Activated T-cell treated with anti-CD3 and anti-CD28 coated beads for 48 hours (primary cell): ENCODE data around the gene RIMKLA.

Experiments used
- DNase-seq: peaks from one replicate; pipeline ENCODE4 v3.0.0-alpha.2; 2020; ENCODE audit warnings: low read depth

The RIMKLA gene, protein sequence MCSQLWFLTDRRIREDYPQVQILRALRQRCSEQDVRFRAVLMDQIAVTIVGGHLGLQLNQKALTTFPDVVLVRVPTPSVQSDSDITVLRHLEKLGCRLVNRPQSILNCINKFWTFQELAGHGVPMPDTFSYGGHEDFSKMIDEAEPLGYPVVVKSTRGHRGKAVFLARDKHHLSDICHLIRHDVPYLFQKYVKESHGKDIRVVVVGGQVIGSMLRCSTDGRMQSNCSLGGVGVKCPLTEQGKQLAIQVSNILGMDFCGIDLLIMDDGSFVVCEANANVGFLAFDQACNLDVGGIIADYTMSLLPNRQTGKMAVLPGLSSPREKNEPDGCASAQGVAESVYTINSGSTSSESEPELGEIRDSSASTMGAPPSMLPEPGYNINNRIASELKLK

GRCh38 chr1:42380586-42381279, at the start of gene RIMKLA:
Gene RIMKLA (plus strand): TSS chr1:42380792. CDS start chr1:42380935, 143 bp downstream.
- DNase-seq = peak; percentile 56

DNA sequence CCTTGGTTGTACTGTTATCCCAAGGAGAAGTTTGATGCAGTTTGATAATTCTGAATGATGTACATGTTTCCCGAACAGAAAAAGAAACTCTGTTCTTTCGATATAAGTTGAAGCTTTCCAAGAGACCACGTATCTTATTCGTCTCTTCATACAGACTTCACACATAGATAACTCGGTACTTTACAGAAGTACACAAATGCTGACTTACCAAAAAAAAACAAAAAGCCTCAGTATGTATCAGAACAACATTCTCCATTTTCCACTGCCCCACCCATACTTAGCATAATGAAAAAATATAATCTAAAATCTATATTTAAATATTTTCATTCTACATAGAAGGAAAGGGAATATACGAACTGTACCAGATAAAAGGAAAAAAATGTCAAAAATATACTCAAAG, 47.7 kb upstream of the RIMKLA start:
- DNase-seq = no peak

DNA sequence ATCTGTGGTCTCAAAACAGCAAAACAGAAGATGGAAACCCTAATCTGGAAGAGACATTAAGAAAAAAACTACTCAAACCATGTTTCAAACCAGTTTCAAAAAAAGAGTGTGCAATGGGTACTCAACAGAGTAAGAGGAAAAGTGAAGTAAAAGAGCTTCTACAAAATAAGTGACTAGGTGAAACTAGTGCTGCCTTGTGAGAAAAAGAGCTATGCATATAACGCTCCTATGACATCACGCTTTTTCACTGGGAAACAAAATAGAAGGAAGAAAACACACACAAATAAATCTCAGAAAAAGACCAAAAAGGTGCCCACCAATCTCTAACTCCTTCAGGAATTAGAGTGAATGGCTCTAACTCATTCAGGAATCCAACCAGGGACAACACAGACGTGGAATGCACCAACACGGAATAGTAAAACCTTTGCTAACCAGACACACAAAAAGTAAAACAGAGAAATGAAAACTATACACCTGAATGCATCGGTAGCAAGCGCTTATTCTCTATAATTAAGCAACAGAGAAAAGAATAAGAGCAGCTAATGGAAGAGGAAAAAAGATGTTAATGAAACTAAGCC, 46.8 kb upstream of the RIMKLA start:
- DNase-seq = no peak

DNA sequence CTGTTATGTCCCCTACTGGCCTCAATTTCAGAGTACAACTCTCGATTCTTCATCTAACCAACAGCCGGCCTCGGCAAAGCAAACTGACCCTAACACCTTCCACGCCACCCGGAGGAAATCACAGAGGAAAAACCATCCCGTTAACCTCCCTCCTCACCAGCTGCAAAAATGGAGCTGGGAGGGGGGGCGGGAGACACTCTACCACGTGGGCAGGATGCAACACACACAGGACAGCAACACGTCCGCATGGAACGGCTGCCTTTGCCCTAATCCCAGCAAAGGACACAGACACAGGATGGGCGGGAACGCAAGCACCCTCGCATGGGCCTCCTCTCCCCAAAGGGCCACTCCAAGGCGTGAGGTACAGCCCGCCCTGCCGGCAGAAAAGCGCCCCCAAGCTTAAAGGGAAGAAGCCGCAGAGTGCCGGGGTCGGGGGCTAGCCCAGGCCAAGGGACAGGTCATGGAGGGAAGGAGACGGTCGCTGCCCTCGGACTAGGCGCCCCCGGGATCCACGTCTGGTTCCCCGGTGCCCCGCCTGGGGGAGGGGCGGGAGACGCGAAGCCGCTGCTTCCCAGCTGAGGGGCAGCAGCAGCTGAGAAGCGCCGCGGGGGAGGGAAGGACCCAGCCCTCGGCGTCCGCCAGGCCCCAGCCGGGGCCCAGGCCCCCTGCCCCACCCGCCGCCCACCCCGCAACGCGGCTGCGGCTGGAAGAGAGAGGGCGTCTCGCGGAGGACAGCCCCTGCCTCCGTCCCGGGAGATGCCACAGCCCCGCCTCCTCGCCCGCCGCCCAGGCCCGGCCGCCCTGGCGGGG, 46.1 kb upstream of the RIMKLA start:
- DNase-seq = peak; percentile 25

DNA sequence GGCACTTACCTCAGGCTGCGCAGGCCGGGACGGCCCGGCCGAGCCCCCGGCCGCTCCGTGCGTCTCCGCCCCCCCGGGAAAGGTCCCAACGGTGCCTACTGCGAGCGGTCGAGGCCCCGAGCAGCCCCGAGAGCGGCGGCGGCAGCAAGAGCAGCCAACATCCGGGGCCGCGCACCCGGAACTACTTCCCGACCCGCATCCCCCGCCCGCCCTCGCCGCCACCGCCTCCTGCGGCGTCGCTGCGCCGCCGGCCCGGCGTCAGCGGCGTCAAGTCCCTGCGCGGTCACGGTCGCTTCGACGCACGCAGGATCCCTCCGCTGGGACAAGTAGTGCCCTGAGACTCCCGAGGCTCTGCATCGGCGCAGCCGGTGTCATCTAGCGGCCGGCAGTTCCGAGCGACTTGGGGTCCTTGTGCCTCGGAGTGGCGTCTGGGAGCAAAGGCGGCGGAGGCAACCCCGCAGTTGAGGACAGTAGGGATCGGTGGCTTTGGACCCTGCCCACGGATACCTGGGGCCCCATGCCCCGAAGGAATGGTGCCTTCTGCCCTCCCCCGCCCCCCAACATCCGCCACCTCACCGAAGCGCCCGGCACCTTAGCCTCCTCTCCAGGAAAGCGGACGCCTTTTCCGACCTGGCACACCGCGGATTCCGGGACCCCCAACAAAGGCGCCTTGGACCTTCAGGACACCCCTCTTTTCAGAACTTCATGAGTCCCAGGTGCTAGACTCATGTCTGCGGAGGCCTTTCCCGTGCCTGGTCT, 45.4 kb upstream of the RIMKLA start, which contains the start of gene FOXJ3:
TSS of gene FOXJ3 (minus strand) at position 186 of the 759 bp plus-strand sequence. CDS start 24,142 bp downstream, outside the sequence.
- DNase-seq = peak; percentile 93

DNA sequence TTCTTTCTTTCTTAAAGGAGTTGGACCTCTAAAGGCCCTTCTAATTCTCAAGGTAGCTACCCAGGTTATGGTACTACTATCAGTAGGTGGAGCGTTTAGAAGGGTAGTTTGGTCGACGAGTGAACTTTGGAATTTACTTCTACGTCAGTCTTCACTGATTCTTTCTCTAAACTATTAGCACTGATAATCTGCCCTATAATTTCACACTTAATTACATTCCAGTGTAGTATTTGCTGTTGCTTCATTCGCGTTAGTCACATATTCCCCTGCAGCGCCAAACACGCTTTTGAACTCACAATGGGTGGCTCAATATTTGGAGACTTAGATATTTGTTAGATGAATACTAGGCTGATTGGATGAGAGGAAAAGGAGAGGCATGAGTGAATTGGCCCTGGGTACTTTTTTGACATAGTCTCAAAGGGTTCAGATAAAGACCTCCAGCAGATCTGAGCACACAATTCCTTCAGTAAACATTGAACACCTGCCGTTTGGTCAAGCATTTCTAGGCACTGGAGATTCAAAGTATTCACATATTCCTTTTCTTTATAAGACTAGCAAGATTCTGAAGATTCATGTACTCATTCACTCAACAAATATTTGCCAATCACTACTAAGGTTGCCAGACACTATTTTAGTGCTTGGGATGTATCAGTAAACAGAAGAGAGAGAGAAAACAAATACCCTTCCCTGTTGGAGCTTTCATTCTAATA, 44.6 kb upstream of the RIMKLA start:
- no peak for DNase-seq

DNA sequence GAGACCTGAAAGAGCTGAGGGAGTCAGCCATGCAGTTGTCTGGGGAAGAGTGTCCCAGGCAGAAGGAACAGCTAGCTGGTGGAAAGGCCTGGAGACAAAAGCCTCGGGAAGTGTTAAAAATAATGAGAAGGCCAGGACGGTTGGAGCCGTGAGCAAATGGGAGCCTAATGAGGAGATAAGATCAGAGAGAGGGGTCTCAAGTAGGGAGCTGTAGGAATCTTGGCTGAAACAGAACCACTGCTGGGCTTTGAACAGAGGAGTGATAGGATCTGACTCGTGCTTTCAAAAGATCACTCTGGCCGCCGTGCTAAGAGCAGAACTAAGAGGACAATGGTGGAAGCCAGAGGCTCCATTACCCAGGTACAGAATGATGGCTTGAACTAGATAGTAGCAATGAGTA, 43.6 kb upstream of the RIMKLA start:
- DNase-seq = no peak

DNA sequence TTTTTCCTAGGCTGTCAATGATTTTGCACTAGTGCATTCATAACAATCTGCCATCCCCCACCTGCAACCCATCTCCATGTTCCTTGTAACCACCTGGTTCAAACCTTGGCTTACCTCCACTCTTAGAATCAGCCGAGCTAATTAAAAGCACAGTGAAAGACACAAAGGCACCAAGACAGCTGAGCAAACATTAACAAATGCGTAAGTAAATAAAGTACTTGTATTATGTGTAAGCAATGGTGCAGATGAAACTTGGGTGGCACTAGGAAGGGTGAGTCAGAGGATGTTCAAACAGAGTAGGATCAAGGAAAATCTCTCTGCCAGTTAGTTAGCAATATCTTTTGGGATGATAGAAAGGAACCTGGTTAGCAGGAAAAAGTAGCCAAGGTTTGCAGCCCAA, 40.5 kb upstream of the RIMKLA start:
- DNase-seq = no peak

DNA sequence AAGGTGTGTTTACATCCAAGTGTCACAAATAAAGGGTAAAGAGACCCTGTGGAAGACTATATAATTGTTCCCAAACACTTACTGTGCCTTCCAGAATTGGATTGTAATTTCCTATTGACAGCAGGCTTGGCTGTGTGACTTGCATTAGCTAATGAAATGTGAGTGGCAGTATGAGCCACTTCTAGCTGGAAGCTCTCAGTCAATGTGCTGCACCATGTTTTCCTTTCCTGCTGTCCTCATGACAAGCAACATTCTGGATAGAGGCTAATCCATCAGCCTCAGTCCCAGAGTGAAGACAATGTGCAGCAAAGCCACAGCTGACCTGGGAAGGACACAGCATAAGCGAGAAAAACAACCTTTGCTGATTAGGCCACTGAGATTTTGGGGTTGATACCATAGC, 39.7 kb upstream of the RIMKLA start:
- DNase-seq = no peak

GRCh38 chr1:42343049-42343448, 37.5 kb upstream of the RIMKLA start:
- no peak for DNase-seq

- no peak for DNase-seq
These were observed 32.1 kb upstream of the RIMKLA start for GRCh38 chr1:42348498-42348897.

DNA sequence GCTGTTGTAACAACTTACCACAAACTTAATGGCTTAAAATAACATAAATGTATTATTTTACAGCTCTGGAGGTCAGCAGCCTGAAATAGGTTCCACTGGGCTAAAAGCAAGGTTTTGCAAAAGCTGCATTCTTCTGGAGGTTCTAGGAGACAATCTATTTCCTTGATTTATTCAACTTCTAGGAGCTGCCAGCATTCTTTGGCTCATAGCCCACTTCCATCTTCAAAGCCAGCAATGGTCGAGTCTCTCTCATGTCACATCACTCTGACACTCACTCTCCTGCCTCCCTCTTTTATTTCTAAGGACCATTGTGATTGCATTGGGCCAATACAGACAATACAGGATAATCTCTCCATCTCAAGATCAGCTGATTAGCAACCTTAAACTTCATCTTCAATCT, 30.5 kb upstream of the RIMKLA start:
- DNase-seq = no peak

DNA sequence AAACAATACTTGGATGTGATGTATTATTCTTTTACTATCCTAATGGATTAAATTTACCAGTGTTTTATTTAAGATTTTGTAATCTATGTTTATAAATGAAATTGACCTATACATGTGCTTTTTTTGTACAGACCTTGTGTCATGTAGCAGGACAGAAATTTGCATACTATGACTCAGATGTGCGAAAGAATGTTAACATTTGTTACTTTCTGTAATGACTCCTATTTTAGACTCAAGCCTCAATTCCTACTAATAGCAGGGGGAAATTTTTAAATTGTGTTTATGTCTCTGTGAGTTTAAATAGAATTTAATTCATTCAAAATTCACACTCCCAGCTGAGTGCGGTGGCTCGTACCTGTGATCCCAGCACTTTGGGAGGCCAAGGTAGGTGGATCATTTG, 21.8 kb upstream of the RIMKLA start:
- no peak for DNase-seq

DNA sequence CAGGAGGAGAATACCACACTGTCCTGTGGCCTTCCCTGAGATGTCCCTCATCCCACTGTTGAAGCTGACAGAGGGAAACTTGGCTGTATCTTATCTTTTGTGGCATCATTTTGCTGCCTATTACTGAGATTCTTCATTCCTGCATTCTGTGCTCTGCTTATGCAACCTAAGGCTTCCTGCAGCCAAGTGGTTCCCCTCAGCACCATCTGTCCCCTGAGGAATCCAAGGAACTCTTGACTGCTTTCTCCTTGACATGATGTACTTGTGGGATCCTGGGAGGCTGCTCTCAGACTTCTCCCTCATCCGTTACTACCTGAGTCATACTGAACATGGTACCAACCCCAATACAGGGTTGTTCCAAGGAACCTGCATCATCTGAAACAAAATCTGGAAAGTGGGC, 21.1 kb upstream of the RIMKLA start:
- no peak for DNase-seq

DNA sequence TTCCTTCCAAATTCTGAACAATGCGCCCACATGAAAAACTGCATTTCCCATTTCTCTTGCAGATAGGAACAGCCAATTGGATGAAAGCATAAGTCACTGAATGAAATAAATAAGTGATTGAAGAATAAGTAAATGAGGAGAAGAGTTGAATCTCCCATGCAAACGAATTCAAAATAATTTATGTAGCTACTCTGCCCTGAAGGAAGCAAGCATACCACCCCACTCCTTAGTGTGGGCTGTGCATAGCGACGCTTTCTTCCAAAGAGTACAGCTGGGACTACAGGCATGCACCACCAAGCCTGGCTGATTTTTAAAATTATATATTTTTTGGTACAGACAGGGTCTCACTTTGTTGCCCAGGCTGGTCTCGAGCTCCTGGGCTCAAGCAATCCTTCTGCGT, 16.5 kb upstream of the RIMKLA start:
- no peak for DNase-seq

- DNase-seq = no peak
These were observed 16.1 kb upstream of the RIMKLA start for GRCh38 chr1:42364542-42364941.

- DNase-seq = no peak
These were observed 15.5 kb upstream of the RIMKLA start for GRCh38 chr1:42365118-42365517.

DNA sequence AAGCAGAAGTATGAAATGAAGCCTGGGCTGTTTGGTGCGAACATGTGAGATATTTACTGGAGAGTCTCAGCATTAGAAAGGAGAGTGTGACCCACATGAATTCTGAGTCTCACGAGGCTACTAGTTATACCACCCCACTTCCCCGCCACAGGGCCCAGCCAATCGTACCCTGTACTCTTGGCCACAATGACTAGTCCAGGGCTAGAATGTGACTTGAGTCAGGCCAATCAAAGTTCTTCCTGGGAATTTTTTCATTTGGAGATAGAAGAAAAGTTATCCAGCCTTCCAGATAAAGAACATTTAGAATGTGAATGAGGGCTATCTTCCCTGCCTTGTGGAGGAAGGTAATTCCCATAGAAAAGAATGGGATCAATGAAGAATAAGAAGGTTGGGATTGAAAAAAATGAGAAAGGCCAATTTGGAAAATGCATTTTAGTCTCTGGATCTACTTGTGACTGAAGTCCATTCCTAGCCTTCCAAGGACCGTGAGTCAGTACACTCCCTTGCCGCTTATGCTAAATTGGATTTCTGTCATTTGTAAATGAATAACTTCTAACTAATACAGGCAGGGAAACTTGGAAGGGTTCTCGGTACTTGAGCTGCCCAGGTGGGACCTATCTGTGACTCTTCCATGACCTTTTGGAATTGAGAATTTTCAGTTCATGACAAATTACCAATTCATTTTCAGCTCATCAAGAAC, 12.3 kb upstream of the RIMKLA start:
- no peak for DNase-seq

DNA sequence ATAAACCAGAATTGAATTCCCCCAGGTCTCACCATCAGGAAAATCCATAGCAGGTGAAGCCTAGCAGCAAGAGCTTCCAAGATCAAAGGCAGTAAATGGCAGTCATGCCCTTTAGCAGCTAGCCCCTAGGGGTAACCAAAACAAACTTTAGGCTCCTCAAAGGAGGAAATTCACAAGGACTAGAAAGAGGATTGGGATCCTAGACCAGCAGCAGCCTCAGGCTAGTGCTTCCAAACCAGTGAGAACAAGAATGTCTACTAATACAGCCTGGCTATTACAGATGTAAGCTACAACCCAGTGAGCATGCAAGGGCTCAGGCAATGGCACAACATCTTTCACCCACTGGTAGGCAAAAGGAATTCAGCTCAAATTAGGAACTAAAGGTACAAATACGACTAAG, 11.1 kb upstream of the RIMKLA start:
- no peak for DNase-seq

DNA sequence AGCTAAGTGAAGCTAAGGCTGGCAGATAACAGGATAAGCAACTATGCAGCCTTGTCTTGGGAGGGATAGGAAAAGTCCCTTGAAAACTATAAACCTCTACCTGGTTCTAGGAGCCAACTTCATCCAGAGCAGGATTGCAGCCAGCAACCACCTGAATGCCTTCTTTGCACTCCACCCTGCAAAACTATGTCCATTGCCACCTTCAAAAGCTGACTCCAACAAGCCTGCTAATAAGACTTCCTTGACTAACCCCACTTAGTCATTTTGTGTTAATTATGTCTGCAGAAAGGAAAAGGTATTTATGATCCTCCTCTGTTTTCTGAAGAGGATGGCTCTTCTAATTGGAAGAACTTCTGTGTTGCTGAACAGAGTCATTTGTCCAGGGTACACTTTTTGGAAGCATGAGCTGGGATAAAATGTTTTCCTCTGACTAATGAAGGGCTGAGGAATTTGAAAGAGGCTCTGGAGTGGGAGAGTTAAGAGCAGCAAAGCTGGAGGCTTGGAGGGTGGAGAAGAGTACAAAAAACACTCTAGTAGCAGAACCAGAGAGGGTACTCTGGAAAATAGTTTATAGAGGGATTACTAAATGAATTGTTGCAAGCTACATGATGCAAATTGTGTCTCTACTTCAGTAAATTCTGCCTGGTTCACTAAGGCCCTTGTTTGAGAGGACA, 9.6 kb upstream of the RIMKLA start:
- DNase-seq = no peak
